ENCODE results near the gene IQGAP1.

DNA sequence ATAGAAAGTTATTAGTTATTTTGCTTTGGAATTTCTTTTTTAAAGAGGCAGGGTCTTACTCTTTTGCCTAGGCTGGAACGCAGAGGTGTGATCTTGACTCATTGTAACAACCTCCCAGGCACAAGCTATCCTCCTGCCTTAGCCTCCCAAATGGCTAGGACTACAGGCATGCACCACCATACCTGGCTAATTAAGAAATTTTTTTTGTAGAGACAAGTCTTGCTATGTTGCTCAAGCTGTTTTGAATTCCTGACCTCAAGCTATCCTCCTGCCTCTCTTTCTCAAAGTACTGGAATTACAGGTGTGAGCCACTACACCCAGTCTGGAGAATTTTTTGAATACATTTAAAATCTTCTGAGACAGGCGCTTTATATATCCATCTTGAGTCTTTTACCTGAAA, 49.5 kb downstream of the IQGAP1 start:
- TF ChIP-seq ZNF221 (tag by site-specific recombination; IDR thresholded peaks at IDR 0.05; ENCODE audit: borderline replicate concordance) = no peak
- TF ChIP-seq, protein P1, sequence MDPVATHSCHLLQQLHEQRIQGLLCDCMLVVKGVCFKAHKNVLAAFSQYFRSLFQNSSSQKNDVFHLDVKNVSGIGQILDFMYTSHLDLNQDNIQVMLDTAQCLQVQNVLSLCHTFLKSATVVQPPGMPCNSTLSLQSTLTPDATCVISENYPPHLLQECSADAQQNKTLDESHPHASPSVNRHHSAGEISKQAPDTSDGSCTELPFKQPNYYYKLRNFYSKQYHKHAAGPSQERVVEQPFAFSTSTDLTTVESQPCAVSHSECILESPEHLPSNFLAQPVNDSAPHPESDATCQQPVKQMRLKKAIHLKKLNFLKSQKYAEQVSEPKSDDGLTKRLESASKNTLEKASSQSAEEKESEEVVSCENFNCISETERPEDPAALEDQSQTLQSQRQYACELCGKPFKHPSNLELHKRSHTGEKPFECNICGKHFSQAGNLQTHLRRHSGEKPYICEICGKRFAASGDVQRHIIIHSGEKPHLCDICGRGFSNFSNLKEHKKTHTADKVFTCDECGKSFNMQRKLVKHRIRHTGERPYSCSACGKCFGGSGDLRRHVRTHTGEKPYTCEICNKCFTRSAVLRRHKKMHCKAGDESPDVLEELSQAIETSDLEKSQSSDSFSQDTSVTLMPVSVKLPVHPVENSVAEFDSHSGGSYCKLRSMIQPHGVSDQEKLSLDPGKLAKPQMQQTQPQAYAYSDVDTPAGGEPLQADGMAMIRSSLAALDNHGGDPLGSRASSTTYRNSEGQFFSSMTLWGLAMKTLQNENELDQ (tag by site-specific recombination; IDR thresholded peaks at IDR 0.05; ENCODE audit: low read depth) = no peak
- TF ChIP-seq, protein P2, sequence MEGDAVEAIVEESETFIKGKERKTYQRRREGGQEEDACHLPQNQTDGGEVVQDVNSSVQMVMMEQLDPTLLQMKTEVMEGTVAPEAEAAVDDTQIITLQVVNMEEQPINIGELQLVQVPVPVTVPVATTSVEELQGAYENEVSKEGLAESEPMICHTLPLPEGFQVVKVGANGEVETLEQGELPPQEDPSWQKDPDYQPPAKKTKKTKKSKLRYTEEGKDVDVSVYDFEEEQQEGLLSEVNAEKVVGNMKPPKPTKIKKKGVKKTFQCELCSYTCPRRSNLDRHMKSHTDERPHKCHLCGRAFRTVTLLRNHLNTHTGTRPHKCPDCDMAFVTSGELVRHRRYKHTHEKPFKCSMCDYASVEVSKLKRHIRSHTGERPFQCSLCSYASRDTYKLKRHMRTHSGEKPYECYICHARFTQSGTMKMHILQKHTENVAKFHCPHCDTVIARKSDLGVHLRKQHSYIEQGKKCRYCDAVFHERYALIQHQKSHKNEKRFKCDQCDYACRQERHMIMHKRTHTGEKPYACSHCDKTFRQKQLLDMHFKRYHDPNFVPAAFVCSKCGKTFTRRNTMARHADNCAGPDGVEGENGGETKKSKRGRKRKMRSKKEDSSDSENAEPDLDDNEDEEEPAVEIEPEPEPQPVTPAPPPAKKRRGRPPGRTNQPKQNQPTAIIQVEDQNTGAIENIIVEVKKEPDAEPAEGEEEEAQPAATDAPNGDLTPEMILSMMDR (tag by site-specific recombination; IDR thresholded peaks at IDR 0.05) = no peak

Measured in HEK293 (cell line).